ENCODE measurements around the gene C14orf132.
A peak's percentile ranks its signal among the peaks of the same experiment; 100 is the strongest.

C14orf132 gene

GRCh38 chr14:96078625-96079016 is 39.5 kb downstream of the C14orf132 start:
- H3K4me3 ChIP-seq = no peak overlapping the region
- peak overlapping the region in 5 of 21 experiments; percentile 5 to 45 (median 18) for H3K27ac ChIP-seq

DNA sequence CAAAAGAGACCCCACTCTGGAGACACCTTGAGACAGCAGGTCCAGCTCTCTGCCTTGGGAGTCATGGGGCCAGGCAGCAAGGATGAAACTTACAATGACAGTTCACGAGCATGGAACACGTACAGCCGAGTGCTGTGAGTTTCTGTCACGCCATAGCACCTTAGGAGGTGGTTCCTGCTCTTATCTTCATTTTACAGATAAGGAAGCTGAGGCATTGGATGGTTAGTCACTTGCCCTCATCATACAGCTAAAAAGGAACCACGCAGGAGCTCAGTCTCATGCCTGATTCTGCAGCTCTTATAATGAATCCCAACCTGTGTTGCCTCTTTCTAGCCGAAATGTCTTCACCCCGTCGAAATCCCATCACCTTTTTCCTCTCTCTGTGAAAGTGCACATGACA is 39.9 kb downstream of the C14orf132 start:
- peak overlapping the region in 4 of 21 experiments; percentile 5 to 45 (median 13) for H3K27ac ChIP-seq
- no peak overlapping the region for H3K4me3 ChIP-seq

DNA sequence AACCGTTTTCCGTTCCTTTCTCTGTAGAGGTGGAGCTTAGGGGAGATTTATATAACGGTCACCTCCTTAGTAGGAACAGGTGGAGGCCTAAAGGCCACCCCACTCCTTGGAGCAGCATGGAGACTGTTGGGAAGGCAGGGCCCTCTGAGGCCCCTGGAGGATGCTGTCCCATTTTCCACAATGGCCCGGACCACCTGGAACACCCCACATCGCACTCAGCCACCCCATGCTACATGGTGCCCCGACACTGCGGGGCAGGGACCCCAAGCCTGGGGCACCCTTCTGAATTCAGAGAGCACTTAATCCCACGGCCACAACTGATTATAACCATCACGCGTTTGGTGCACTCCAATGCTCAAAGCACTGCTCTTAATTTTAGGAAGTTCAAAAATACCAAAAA is 41.4 kb downstream of the C14orf132 start:
- Histone ChIP-seq H3K27ac (no peak overlapping the region), H3K4me3 (no peak overlapping the region)

- Histone ChIP-seq H3K4me3 (no peak overlapping the region), H3K27ac (no peak overlapping the region)
These were observed 42.1 kb downstream of the C14orf132 start for GRCh38 chr14:96081224-96081623.

DNA sequence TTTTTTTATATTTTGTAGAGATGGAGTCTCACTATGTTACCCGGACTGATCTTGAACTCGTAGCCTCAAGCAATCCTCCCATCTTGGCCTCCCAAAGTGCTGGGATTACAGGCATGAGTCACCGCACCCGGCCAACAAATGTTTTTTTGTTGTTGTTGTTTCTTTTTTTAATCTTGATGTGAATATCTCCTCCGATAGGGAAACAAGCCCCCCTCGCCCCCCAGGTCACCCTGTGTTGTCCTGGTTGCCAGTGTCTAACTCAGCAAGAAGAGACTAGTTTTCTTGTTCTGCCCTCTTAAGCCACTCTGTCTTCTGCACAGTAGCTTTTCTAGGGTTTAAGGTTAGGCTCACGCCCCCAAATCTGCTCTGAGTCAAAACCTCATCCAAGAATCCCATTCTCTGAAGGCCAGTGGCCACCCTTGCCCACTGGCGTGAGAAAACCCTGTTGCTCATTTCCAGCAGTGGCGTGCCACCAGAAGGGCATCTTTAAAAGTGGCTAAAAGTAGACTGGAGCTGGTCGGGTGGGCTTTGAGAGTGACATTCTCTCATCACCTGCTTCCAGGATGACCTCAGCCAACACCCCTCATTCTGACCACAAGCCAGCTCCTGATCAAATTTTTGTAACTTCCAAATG is 42.7 kb downstream of the C14orf132 start:
- Histone ChIP-seq H3K27ac (no peak overlapping the region), H3K4me3 (no peak overlapping the region)

GRCh38 chr14:96082420-96083300 is 43.5 kb downstream of the C14orf132 start:
- Histone ChIP-seq H3K27ac (no peak overlapping the region), H3K4me3 (no peak overlapping the region)

DNA sequence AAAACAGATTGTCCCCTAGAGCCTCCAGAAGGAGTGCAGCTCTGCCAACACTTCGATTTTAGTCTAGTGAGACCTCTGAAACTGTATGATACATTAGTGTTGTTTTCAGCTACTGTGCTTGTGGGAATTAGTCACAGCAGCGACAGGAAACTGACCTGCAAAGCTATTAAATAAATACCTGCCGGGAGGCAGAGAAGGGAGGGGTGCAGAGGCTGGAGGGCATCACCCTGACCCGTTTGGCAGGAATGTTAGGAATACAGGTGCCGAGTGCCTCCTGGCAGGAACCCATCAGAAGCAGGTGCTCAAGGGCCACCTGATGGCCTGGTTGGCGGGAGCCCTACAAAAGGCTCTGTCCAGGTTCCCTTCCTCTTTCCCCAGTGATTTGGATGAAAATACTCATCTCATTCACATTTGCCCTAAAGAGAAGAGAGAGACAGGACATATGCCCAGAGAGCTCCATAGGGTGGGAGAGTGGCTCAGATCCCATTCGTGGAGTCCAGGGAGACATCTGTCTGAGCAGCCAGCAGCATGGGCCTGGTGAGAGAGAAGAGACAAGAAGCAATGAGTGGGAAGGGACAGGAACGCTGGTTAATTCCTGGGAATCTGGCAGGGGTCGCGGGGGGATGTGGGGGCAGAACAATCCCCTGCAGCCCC is 44.6 kb downstream of the C14orf132 start:
- H3K4me3 ChIP-seq = no peak overlapping the region
- no peak overlapping the region for H3K27ac ChIP-seq

- Histone ChIP-seq H3K27ac (no peak overlapping the region), H3K4me3 (no peak overlapping the region)
These were observed 45.6 kb downstream of the C14orf132 start for GRCh38 chr14:96084796-96085195.

GRCh38 chr14:96085369-96085768 is 46.2 kb downstream of the C14orf132 start:
- no peak overlapping the region for H3K27ac ChIP-seq
- H3K4me3 ChIP-seq = no peak overlapping the region

DNA sequence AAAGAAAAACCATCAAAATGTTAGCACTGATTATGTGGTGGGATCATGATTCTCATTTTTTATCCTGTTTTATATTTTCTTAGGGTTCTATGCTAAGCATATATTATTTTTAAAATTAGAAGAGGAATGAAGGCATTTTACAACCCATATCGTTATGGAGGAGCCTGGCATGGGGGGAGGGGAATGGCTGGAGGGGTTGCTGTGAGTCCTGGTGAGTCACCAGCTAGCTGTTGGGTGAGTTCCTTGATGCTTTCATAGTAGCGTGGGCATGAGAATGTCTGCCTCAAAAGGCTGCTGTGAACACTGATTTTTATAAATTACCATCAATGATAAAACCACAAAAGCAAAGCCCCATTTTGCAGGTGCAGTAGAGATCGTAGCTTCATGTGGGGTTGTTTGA is 46.9 kb downstream of the C14orf132 start:
- Histone ChIP-seq H3K4me3 (no peak overlapping the region), H3K27ac (no peak overlapping the region)

- H3K4me3 ChIP-seq = no peak overlapping the region
- H3K27ac ChIP-seq = no peak overlapping the region
These were observed 47.5 kb downstream of the C14orf132 start for GRCh38 chr14:96086574-96087077.

- no peak overlapping the region for H3K27ac ChIP-seq
- H3K4me3 ChIP-seq = no peak overlapping the region
These were observed 48.9 kb downstream of the C14orf132 start for GRCh38 chr14:96088074-96088473.

DNA sequence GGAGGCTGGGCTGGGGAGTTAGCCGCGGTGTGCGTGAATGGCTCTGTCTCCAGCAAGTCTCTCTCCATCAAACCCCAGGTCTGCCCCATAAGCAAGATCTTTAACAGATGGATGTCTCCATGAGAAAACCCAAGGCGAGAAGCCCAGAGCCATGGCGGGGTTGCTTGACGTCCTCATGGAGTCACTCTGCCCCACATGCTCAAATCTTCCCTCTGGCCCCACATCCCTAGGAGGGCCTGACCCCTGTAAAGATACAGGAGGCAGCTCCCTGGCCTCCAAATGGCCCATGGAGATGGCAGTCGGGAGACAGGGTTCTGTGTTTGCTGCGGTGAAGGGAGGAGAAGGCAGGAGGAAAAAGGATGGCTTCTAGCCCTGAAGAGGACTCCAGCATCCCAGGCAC is 49.3 kb downstream of the C14orf132 start:
- Histone ChIP-seq H3K27ac (no peak overlapping the region), H3K4me3 (no peak overlapping the region)

DNA sequence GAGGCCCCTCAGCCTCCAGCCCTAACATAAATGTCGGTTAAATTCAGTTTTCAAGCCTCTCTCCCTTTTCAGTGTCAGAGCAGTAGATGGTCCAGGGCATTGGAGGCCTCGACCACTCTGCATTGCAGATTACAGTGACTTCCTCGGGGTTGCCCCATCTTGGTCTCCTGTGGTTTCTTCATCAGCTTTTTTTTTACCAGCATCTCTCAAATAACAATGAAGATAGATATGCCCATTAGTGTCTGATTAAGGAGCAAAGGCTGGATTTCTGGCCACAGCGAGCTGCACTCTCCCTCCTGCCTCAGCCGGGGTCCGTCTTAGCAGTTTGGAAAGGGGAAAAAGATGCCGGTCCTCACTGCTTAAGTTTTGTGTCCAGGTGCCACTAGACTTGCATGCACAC is 49.7 kb downstream of the C14orf132 start:
- Histone ChIP-seq H3K4me3 (no peak overlapping the region), H3K27ac (no peak overlapping the region)

- no peak overlapping the region for H3K27ac ChIP-seq
- H3K4me3 ChIP-seq = no peak overlapping the region
These were observed 50.2 kb downstream of the C14orf132 start for GRCh38 chr14:96089401-96089800.

DNA sequence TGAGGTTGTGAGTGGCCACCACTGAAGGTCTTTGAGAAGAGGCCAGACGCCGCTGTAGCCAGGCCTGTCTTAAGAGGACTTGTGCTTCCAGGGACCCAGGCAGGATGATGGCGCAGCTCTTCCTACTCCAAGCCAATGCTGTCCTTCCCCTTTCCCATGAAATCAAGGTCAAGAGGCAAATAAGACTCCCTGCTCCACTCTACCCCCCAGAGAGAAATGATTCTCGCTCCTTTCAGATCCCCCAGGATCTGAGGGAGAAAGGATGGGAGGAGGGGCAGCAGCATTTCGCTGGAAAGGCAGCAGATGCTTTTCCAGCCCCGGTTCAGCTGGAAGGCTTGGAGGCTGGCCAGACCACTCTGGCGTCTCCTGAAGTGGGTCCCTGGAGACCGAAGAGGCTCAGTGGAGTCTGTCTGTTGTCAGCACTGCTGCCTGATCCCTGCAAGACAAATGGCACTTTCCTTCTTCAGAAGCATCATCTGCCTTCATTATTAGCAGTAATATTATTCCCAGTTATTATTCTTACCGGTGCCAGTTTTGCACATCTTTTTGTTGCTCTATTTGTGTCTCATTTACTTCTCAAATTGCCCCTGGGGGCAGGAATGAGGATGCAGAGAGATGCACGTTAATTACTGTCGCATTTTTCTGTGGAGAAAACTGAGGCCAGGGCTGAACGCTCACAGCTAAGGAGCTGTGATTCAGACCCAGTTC is 51.4 kb downstream of the C14orf132 start:
- Histone ChIP-seq H3K4me3 (no peak overlapping the region), H3K27ac (no peak overlapping the region)

DNA sequence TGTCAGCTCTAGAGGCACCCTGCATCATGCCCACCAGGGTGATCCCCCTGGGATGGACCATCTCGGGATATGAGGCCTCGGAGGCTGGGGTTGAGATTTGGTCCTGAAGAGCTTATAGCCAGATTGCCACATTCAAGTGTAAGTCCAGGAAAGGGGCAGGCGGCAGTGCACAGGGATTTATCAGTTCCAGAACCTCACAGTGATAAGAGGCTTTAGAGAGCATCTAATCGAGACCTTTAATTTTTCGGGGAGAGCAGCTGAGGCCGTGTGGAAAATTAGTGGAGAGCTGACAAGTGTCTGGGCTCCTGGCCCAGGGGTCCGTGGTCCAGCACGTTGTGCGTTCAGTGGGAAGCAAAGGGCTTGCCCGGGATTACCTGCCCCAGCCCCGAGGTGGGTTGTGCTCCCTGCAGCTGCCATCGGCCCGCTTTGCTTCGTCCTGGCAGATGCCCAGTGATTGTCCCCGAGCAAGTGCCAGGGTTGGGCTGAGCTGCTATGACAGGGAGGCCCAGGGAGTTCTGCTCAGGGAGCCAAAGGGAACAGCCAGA is 52.1 kb downstream of the C14orf132 start:
- Histone ChIP-seq H3K27ac (no peak overlapping the region), H3K4me3 (no peak overlapping the region)

DNA sequence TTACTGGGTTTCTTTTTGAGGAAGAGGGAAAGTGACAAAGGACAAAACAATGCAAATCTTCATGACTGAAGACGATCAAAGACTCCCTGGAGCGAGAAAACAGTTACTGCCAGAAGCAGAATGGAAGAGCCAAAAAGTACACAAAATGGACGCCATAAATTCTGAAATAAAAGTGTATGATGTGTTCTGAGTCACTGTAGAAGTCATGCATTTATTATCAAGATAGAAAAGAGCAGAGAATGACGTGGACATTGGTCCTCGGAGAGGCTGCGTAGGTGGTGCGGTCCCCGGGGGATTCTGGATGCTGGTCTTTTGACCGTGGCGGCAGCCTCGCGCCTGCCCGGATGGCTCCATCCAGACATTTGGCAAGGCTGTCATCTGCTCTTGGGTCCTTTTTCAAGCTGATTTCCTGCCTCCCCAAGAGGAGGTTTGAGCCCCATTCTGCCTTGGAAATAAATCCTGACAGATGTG is 52.8 kb downstream of the C14orf132 start:
- no peak overlapping the region for H3K27ac ChIP-seq
- no peak overlapping the region for H3K4me3 ChIP-seq

DNA sequence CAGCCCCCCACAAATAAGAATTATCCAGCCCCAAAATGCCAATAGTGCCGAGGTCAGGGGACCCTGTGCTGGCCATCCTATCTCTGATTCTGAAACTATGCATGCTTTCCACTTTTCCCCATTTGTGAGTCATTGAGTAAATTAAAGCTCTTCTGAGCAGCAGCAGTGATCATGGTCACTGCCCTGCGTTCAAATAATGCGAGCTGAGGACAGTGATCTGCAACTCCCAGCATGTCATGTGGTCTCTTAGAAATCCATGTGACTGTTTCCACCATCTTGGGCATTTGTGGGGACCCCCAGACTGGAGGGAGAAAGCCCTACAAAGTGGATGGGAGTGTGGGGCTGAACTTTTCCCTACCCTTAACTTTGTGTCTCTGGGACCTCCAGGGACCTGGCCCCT is 53.8 kb downstream of the C14orf132 start:
- H3K4me3 ChIP-seq = no peak overlapping the region

DNA sequence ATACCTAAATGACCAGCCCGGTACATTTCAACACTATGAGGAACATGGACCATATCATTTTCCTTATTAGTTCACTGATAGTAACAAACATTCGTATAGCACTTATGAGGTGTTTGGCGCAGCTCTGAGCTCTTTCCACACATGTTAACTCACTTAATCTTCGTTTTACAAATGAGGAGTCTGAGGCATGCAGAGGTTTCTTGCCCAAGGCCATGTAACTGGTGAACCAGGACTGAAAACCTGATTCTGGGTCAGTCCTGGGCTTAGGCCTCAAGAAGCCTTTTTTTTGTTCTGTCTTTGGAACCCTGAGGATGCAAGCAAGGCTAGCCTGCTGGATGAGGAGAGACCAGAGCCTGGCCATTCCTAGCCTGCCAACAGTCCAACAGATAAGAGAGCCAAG is 55.0 kb downstream of the C14orf132 start:
- Histone ChIP-seq H3K4me3 (no peak overlapping the region), H3K27ac (no peak overlapping the region)

More for the DNA sequence above, 53.8 kb downstream of the C14orf132 start:
- no peak overlapping the region for H3K27ac ChIP-seq
